H54 (cell line): ENCODE measurements around the gene WNT1.
A peak's percentile ranks its signal among the peaks of the same experiment; 100 is the strongest.

ENCODE experiments used
- DNase-seq: peaks from one replicate; pipeline ENCODE4 v3.0.0; 2011; ENCODE audit warnings: low spot score, mixed read lengths; ENCODE audit not compliant: insufficient read length
- FAIRE-seq: peaks from 3 replicates; lab custom pipeline; 2011; peaks lifted over from hg19 to GRCh38; lab: Jason Lieb, UNC
- POLR2A ChIP-seq: IDR thresholded peaks from 2 replicates; pipeline ENCODE4 v1.6.1; 2011; ENCODE audit warnings: low read depth, mild to moderate bottlenecking, low read length

The WNT1 gene

GRCh38 chr12:48978291-48978740 lies at the start of gene WNT1:
Gene WNT1 (plus strand): TSS chr12:48978322. CDS start chr12:48978651, 329 bp downstream.
- no peak for DNase-seq
- TF ChIP-seq POLR2A = no peak
- FAIRE-seq = no peak

- FAIRE-seq (no peak), DNase-seq (no peak)
- TF ChIP-seq POLR2A = no peak
These were observed 48.6 kb upstream of the WNT1 start for GRCh38 chr12:48929551-48929950.

- TF ChIP-seq POLR2A = no peak
- DNase-seq (no peak), FAIRE-seq (no peak)
These were observed 47.6 kb upstream of the WNT1 start for GRCh38 chr12:48930475-48930874.

GRCh38 chr12:48932878-48933277 lies 45.2 kb upstream of the WNT1 start:
- FAIRE-seq = no peak

GRCh38 chr12:48933664-48934311 lies 44.3 kb upstream of the WNT1 start:
- no peak for DNase-seq

More at GRCh38 chr12:48932878-48933277, 45.2 kb upstream of the WNT1 start:
- no peak for DNase-seq
- TF ChIP-seq POLR2A = no peak

GRCh38 chr12:48934312-48934706 lies 43.8 kb upstream of the WNT1 start:
- FAIRE-seq (no peak), DNase-seq (no peak)
- TF ChIP-seq POLR2A = no peak

More at GRCh38 chr12:48933664-48934311, 44.3 kb upstream of the WNT1 start:
- no peak for FAIRE-seq
- no peak for TF ChIP-seq POLR2A

GRCh38 chr12:48936379-48936979 lies 41.6 kb upstream of the WNT1 start:
- TF ChIP-seq POLR2A = no peak
- FAIRE-seq (no peak), DNase-seq (peak; percentile 69)

- no peak for TF ChIP-seq POLR2A
- DNase-seq (no peak), FAIRE-seq (no peak)
These were observed 41.0 kb upstream of the WNT1 start for GRCh38 chr12:48937170-48937569.

GRCh38 chr12:48938805-48939204 lies 39.3 kb upstream of the WNT1 start:
- FAIRE-seq = no peak
- no peak for TF ChIP-seq POLR2A
- no peak for DNase-seq

- DNase-seq (no peak), FAIRE-seq (no peak)
- TF ChIP-seq POLR2A = no peak
These were observed 37.9 kb upstream of the WNT1 start for GRCh38 chr12:48940181-48940580.

GRCh38 chr12:48943221-48943620 lies 34.9 kb upstream of the WNT1 start:
- no peak for FAIRE-seq

GRCh38 chr12:48946205-48946604 lies 31.9 kb upstream of the WNT1 start:
- DNase-seq (no peak), FAIRE-seq (no peak)
- TF ChIP-seq POLR2A = no peak

More at GRCh38 chr12:48943221-48943620, 34.9 kb upstream of the WNT1 start:
- TF ChIP-seq POLR2A = no peak
- no peak for DNase-seq

GRCh38 chr12:48946943-48947342 lies 31.2 kb upstream of the WNT1 start:
- FAIRE-seq (no peak), DNase-seq (no peak)
- no peak for TF ChIP-seq POLR2A

- FAIRE-seq (no peak), DNase-seq (no peak)
- no peak for TF ChIP-seq POLR2A
These were observed 30.4 kb upstream of the WNT1 start for GRCh38 chr12:48947727-48948126.

- DNase-seq (no peak), FAIRE-seq (no peak)
- no peak for TF ChIP-seq POLR2A
These were observed 25.4 kb upstream of the WNT1 start for GRCh38 chr12:48952691-48953090.
